SU-DHL-6 (cell line): ENCODE data around the gene AKAP8.

Source experiments
- CTCF ChIP-seq: fragments of 200-600 bp; sonication (generic); IDR thresholded peaks from one replicate; pipeline ENCODE4 v1.5.1; 2017; ENCODE audit warnings: antibody characterized with exemption, mild to moderate bottlenecking, low read length, moderate library complexity; ENCODE audit not compliant: insufficient read depth, poor library complexity, severe bottlenecking
- EZH2phosphoT487 ChIP-seq: fragments of 200-600 bp; sonication (generic), shearing (Covaris generic); conservative IDR thresholded peaks from 2 replicates; pipeline ENCODE4 v1.6.1; 2018; ENCODE audit warnings: mild to moderate bottlenecking, antibody characterized with exemption, low read length, moderate library complexity, mixed read lengths

- TF ChIP-seq CTCF (no peak), EZH2phosphoT487 (no peak)
Observed at GRCh38 chr19:15353908-15354307, 25.7 kb downstream of the AKAP8 start.
